DND-41 (cell line): ENCODE data around the gene SLC38A8.

ENCODE experiments used
- CTCF ChIP-seq: IDR thresholded peaks from 2 replicates; pipeline ENCODE4 v1.5.1; 2012; ENCODE audit warnings: borderline replicate concordance, low read length, moderate library complexity, mild to moderate bottlenecking; ENCODE audit not compliant: poor library complexity, severe bottlenecking; ENCODE audit errors: extremely low read depth
- EZH2 ChIP-seq: IDR thresholded peaks from 3 replicates; pipeline ENCODE4 v1.6.1; 2012; ENCODE audit warnings: borderline replicate concordance, low read depth, mild to moderate bottlenecking, moderate library complexity, low read length, inconsistent platforms; ENCODE audit not compliant: severe bottlenecking

GRCh38 chr16:84053237-84053636, 10.6 kb upstream of the SLC38A8 start:
- TF ChIP-seq CTCF (no peak), EZH2 (no peak)
